ENCODE data around the gene PREP. TPM values are rescaled to one million over a fixed set of nuclear protein-coding genes. Genes with fewer than 3 reads are reported as not detected.

PREP gene
- total and polyA plus RNA-seq, 2 donors = 17.8 to 23.2 TPM

DNA sequence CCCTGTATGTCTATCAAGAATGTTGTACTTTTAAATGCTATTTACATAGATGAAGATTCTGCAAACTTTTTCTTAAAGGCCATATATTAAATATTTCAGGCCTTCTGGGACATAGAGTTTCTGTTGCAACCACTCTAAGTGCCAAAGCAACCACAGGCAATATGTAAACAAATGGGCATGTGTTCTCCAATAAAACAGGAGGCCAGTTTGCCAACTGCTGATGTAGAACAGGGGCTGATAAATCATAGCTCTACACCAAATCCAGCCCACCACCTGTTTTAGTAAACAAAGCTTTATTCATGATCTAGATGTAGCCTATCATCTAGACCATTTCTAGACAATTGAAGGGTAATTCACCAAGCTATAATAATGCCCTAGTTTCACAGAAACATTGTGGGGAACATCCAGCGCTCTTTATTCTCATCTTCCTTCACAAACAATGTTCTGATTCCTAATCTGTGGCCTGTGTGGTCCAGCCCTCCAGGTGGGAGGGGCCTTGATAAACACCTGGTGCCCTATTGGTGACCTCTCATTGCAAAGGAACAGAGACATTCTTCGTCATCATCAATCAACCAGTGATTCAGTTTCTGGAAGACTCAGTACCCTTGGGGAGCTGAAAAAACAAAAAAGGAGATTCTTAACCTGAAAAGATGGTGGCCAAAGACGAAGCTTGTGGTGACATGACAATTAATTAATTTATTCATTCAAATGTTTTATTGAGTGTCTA, 80.2 kb downstream of the PREP start:
- no peaks in the 10 kb centered on the region for H3K9me3 ChIP-seq (ENCODE audit: control insufficient read depth in 2 of 2, insufficient read depth in 1 of 2, low read length in 1 of 2)
- no peak overlapping the region for H3K4me3 ChIP-seq (ENCODE audit: low read length in 2 of 2)
- H3K27me3 ChIP-seq (ENCODE audit: control insufficient read depth in 2 of 2, insufficient read depth in 1 of 2, low read length in 1 of 2) = no peaks in the 10 kb centered on the region
- peaks cover 17 to 61% of the 10 kb centered on the region in 2 donors for H3K36me3 ChIP-seq (ENCODE audit: control insufficient read depth in 2 of 2, insufficient read depth in 2 of 2, low read length in 1 of 2)
- H3K4me1 ChIP-seq (ENCODE audit: control insufficient read depth in 2 of 2, insufficient read depth in 2 of 2, low read length in 2 of 2) = no peaks in the 10 kb centered on the region
- no peak overlapping the region for H3K27ac ChIP-seq (ENCODE audit: low read depth in 1 of 2, low read length in 1 of 2)
- no peak for DNase-seq (ENCODE audit: low read depth in 6 of 9, low spot score in 9 of 9)
- 96% methylated on average over 3 of the region's 3 CpGs for WGBS

DNA sequence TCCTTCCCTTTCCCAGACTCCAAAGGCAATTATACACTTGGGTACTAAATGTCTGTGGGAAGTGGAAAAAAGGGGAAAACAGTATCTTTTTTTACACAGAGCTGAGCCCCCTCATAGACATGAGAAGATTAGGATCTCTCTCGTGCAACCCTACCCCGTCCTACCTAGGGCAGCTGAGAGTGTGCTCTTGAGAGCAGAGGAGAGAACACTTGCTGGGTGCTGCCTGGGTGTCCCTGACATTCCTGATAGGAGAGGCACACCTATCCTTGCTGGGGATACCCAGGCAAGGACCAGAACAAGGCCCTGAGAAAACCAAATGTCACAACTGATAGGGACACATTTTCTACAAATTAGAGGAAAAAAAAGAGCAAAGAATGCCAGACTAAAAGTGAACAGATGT, 81.2 kb downstream of the PREP start:
- H3K27ac ChIP-seq (ENCODE audit: low read depth in 1 of 2, low read length in 1 of 2) = no peak overlapping the region
- no peaks in the 10 kb centered on the region for H3K4me1 ChIP-seq (ENCODE audit: control insufficient read depth in 2 of 2, insufficient read depth in 2 of 2, low read length in 2 of 2)
- no peak overlapping the region for H3K4me3 ChIP-seq (ENCODE audit: low read length in 2 of 2)
- H3K9me3 ChIP-seq (ENCODE audit: control insufficient read depth in 2 of 2, insufficient read depth in 1 of 2, low read length in 1 of 2) = no peaks in the 10 kb centered on the region
- 100% methylated on average over 2 of the region's 2 CpGs for WGBS
- H3K27me3 ChIP-seq (ENCODE audit: control insufficient read depth in 2 of 2, insufficient read depth in 1 of 2, low read length in 1 of 2) = no peaks in the 10 kb centered on the region
- peaks cover 17 to 58% of the 10 kb centered on the region in 2 donors for H3K36me3 ChIP-seq (ENCODE audit: control insufficient read depth in 2 of 2, insufficient read depth in 2 of 2, low read length in 1 of 2)
- DNase-seq (ENCODE audit: low read depth in 6 of 9, low spot score in 9 of 9) = no peak

GRCh38 chr6:105321207-105321606, 81.7 kb downstream of the PREP start:
- Histone ChIP-seq H3K4me1 (ENCODE audit: control insufficient read depth in 2 of 2, insufficient read depth in 2 of 2, low read length in 2 of 2) (no peaks in the 10 kb centered on the region), H3K27ac (ENCODE audit: low read depth in 1 of 2, low read length in 1 of 2) (no peak overlapping the region), H3K27me3 (ENCODE audit: control insufficient read depth in 2 of 2, insufficient read depth in 1 of 2, low read length in 1 of 2) (no peaks in the 10 kb centered on the region), H3K9me3 (ENCODE audit: control insufficient read depth in 2 of 2, insufficient read depth in 1 of 2, low read length in 1 of 2) (no peaks in the 10 kb centered on the region), H3K36me3 (ENCODE audit: control insufficient read depth in 2 of 2, insufficient read depth in 2 of 2, low read length in 1 of 2) (peaks cover 14 to 52% of the 10 kb centered on the region in 2 donors), H3K4me3 (ENCODE audit: low read length in 2 of 2) (no peak overlapping the region)
- 99% methylated on average over 6 of the region's 6 CpGs for WGBS
- no peak for DNase-seq (ENCODE audit: low read depth in 6 of 9, low spot score in 9 of 9)

DNA sequence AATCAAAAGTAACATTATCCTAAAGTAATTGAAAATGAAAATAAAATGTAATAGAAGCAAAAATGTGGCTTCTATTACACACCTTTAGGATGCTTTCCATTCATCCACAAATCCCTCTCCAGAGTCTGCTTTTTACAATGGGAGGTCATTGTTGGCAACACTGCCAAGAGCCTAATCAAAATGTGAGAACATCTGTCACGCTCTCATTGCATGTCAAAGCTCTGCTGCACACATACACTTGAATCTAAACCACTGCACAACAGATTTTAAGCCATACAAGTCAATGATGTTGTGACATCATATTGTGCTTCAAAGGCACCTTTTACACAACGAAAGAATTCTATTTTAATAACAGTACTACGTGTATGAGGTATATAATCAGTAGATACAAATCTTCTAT, 82.1 kb downstream of the PREP start:
- Histone ChIP-seq H3K9me3 (ENCODE audit: control insufficient read depth in 2 of 2, insufficient read depth in 1 of 2, low read length in 1 of 2) (no peaks in the 10 kb centered on the region), H3K4me1 (ENCODE audit: control insufficient read depth in 2 of 2, insufficient read depth in 2 of 2, low read length in 2 of 2) (no peaks in the 10 kb centered on the region), H3K27ac (ENCODE audit: low read depth in 1 of 2, low read length in 1 of 2) (no peak overlapping the region), H3K27me3 (ENCODE audit: control insufficient read depth in 2 of 2, insufficient read depth in 1 of 2, low read length in 1 of 2) (no peaks in the 10 kb centered on the region), H3K4me3 (ENCODE audit: low read length in 2 of 2) (no peak overlapping the region), H3K36me3 (ENCODE audit: control insufficient read depth in 2 of 2, insufficient read depth in 2 of 2, low read length in 1 of 2) (peaks cover 12 to 50% of the 10 kb centered on the region in 2 donors)
- DNase-seq (ENCODE audit: low read depth in 6 of 9, low spot score in 9 of 9) = no peak
- WGBS = 96% methylated on average over 3 of the region's 3 CpGs

- Histone ChIP-seq H3K9me3 (ENCODE audit: control insufficient read depth in 2 of 2, insufficient read depth in 1 of 2, low read length in 1 of 2) (no peaks in the 10 kb centered on the region), H3K27ac (ENCODE audit: low read depth in 1 of 2, low read length in 1 of 2) (no peak overlapping the region), H3K36me3 (ENCODE audit: control insufficient read depth in 2 of 2, insufficient read depth in 2 of 2, low read length in 1 of 2) (peaks cover 12 to 48% of the 10 kb centered on the region in 2 donors), H3K4me3 (ENCODE audit: low read length in 2 of 2) (no peak overlapping the region), H3K4me1 (ENCODE audit: control insufficient read depth in 2 of 2, insufficient read depth in 2 of 2, low read length in 2 of 2) (no peaks in the 10 kb centered on the region), H3K27me3 (ENCODE audit: control insufficient read depth in 2 of 2, insufficient read depth in 1 of 2, low read length in 1 of 2) (no peaks in the 10 kb centered on the region)
- DNase-seq (ENCODE audit: low read depth in 6 of 9, low spot score in 9 of 9) = no peak
- WGBS = 96% methylated on average over 1 of the region's 1 CpG
Measured at GRCh38 chr6:105320271-105320670, 82.6 kb downstream of the PREP start.

- Histone ChIP-seq H3K27ac (ENCODE audit: low read depth in 1 of 2, low read length in 1 of 2) (no peak overlapping the region), H3K9me3 (ENCODE audit: control insufficient read depth in 2 of 2, insufficient read depth in 1 of 2, low read length in 1 of 2) (no peaks in the 10 kb centered on the region), H3K27me3 (ENCODE audit: control insufficient read depth in 2 of 2, insufficient read depth in 1 of 2, low read length in 1 of 2) (no peaks in the 10 kb centered on the region), H3K4me1 (ENCODE audit: control insufficient read depth in 2 of 2, insufficient read depth in 2 of 2, low read length in 2 of 2) (no peaks in the 10 kb centered on the region), H3K4me3 (ENCODE audit: low read length in 2 of 2) (no peak overlapping the region), H3K36me3 (ENCODE audit: control insufficient read depth in 2 of 2, insufficient read depth in 2 of 2, low read length in 1 of 2) (peaks cover 12 to 40% of the 10 kb centered on the region in 2 donors)
- 95% methylated on average over 1 of the region's 1 CpG for WGBS
- DNase-seq (ENCODE audit: low read depth in 6 of 9, low spot score in 9 of 9) = no peak
Measured at GRCh38 chr6:105319331-105319730, 83.6 kb downstream of the PREP start.

GRCh38 chr6:105318660-105319059, 84.2 kb downstream of the PREP start:
- Histone ChIP-seq H3K36me3 (ENCODE audit: control insufficient read depth in 2 of 2, insufficient read depth in 2 of 2, low read length in 1 of 2) (peaks cover 10 to 36% of the 10 kb centered on the region in 2 donors), H3K4me3 (ENCODE audit: low read length in 2 of 2) (no peak overlapping the region), H3K27ac (ENCODE audit: low read depth in 1 of 2, low read length in 1 of 2) (no peak overlapping the region), H3K27me3 (ENCODE audit: control insufficient read depth in 2 of 2, insufficient read depth in 1 of 2, low read length in 1 of 2) (no peaks in the 10 kb centered on the region), H3K4me1 (ENCODE audit: control insufficient read depth in 2 of 2, insufficient read depth in 2 of 2, low read length in 2 of 2) (no peaks in the 10 kb centered on the region), H3K9me3 (ENCODE audit: control insufficient read depth in 2 of 2, insufficient read depth in 1 of 2, low read length in 1 of 2) (no peaks in the 10 kb centered on the region)
- 96% methylated on average over 7 of the region's 7 CpGs for WGBS
- DNase-seq (ENCODE audit: low read depth in 6 of 9, low spot score in 9 of 9) = no peak

- peak in 3 of 9 donors; percentile 8 to 34 (median 9) for DNase-seq (ENCODE audit: low read depth in 6 of 9, low spot score in 9 of 9)
- WGBS = 99% methylated on average over 6 of the region's 6 CpGs
- H3K36me3 ChIP-seq (ENCODE audit: control insufficient read depth in 2 of 2, insufficient read depth in 2 of 2, low read length in 1 of 2) = peaks cover 11 to 30% of the 10 kb centered on the region in 2 donors
- H3K4me3 ChIP-seq (ENCODE audit: low read length in 2 of 2) = no peak overlapping the region
- no peak overlapping the region for H3K27ac ChIP-seq (ENCODE audit: low read depth in 1 of 2, low read length in 1 of 2)
- H3K9me3 ChIP-seq (ENCODE audit: control insufficient read depth in 2 of 2, insufficient read depth in 1 of 2, low read length in 1 of 2) = no peaks in the 10 kb centered on the region
- no peaks in the 10 kb centered on the region for H3K4me1 ChIP-seq (ENCODE audit: control insufficient read depth in 2 of 2, insufficient read depth in 2 of 2, low read length in 2 of 2)
- no peaks in the 10 kb centered on the region for H3K27me3 ChIP-seq (ENCODE audit: control insufficient read depth in 2 of 2, insufficient read depth in 1 of 2, low read length in 1 of 2)
Measured at GRCh38 chr6:105317607-105318533, 85.0 kb downstream of the PREP start.

GRCh38 chr6:105313211-105313610, 89.7 kb downstream of the PREP start:
- H3K9me3 ChIP-seq (ENCODE audit: control insufficient read depth in 2 of 2, insufficient read depth in 1 of 2, low read length in 1 of 2) = no peaks in the 10 kb centered on the region
- WGBS = 96% methylated on average over 4 of the region's 4 CpGs
- no peak overlapping the region for H3K4me3 ChIP-seq (ENCODE audit: low read length in 2 of 2)
- H3K27ac ChIP-seq (ENCODE audit: low read depth in 1 of 2, low read length in 1 of 2) = no peak overlapping the region
- no peak for DNase-seq (ENCODE audit: low read depth in 6 of 9, low spot score in 9 of 9)
- H3K36me3 ChIP-seq (ENCODE audit: control insufficient read depth in 2 of 2, insufficient read depth in 2 of 2, low read length in 1 of 2) = peaks cover 15 to 19% of the 10 kb centered on the region in 2 donors
- H3K4me1 ChIP-seq (ENCODE audit: control insufficient read depth in 2 of 2, insufficient read depth in 2 of 2, low read length in 2 of 2) = no peaks in the 10 kb centered on the region
- H3K27me3 ChIP-seq (ENCODE audit: control insufficient read depth in 2 of 2, insufficient read depth in 1 of 2, low read length in 1 of 2) = no peaks in the 10 kb centered on the region
